Activated CD4-positive, alpha-beta T cell treated with anti-CD3 and anti-CD28 coated beads, Interleukin-2, amount 10 ng/mL, durations not matched to agents 7 days and 5 days (primary cell): ENCODE results near the gene TTC7B. TPM values are rescaled to one million over a fixed set of nuclear protein-coding genes. Genes with fewer than 3 reads are reported as not detected.

Source experiments
- CTCF ChIA-PET: fragments of 350-600 bp; sonication (Branson Sonifier 250); formaldehyde crosslinking; loops from one replicate; lab custom pipeline; 2021; ENCODE audit warnings: antibody characterized with exemption; lab: Charles Lee
- POLR2A ChIA-PET: fragments of 350-600 bp; sonication (Branson Sonifier 250); formaldehyde crosslinking; loops from one replicate; lab custom pipeline; 2021; ENCODE audit warnings: antibody characterized with exemption; lab: Charles Lee
- DNase-seq: peaks from one replicate; pipeline ENCODE4 v3.0.0-alpha.2; 2020
- H3K27ac Mint-ChIP-seq: one replicate; pipeline ENCODE4 v1.8.0; 2021; ENCODE audit warnings: mild to moderate bottlenecking, moderate library complexity, mixed read lengths
- H3K27me3 Mint-ChIP-seq: one replicate; pipeline ENCODE4 v1.8.0; 2021; ENCODE audit warnings: mixed read lengths
- H3K36me3 Mint-ChIP-seq: one replicate; pipeline ENCODE4 v1.8.0; 2021; ENCODE audit warnings: low read depth, mixed read lengths
- H3K4me1 Mint-ChIP-seq: one replicate; pipeline ENCODE4 v1.8.0; 2021; ENCODE audit warnings: mixed read lengths
- H3K4me3 Mint-ChIP-seq: one replicate; pipeline ENCODE4 v1.8.0; 2021; ENCODE audit warnings: mild to moderate bottlenecking, moderate library complexity, mixed read lengths
- H3K9me3 Mint-ChIP-seq: one replicate; pipeline ENCODE4 v1.8.0; 2021; ENCODE audit warnings: mixed read lengths
- total RNA-seq, 2 experiments: library from RNA; stranded (reverse); gene quantifications; one replicate each; pipeline ENCODE4 v1.2.3, GENCODE V29; 2021

Gene TTC7B
- total RNA-seq, 2 experiments from 2014 or later, result 2.7 to 2.9 TPM

- no peaks in the 10 kb centered on the region for H3K27me3 Mint-ChIP-seq
- ChIA-PET CTCF (interaction anchor here (1.1 kb wide), 1 partner anchor 17 kb away, joined by 3 read pairs; no protein-coding TSS in a partner anchor), POLR2A (no interaction called here)
- no peaks in the 10 kb centered on the region for H3K4me1 Mint-ChIP-seq
- no peak overlapping the region for H3K27ac Mint-ChIP-seq
- DNase-seq, result no peak
- H3K9me3 Mint-ChIP-seq, result no peaks in the 10 kb centered on the region
- no peaks in the 10 kb centered on the region for H3K36me3 Mint-ChIP-seq
- H3K4me3 Mint-ChIP-seq, result no peak overlapping the region
Observed at GRCh38 chr14:90569606-90570387, 246.4 kb downstream of the TTC7B start.

- POLR2A ChIA-PET, result no interaction called here
- no peaks in the 10 kb centered on the region for H3K4me1 Mint-ChIP-seq
- H3K4me3 Mint-ChIP-seq, result no peak overlapping the region
Observed at GRCh38 chr14:90569201-90569600, 247.0 kb downstream of the TTC7B start.

GRCh38 chr14:90568405-90568804 lies 247.8 kb downstream of the TTC7B start:
- no peaks in the 10 kb centered on the region for H3K27me3 Mint-ChIP-seq
- ChIA-PET CTCF (interaction anchor here (0.8 kb wide), 1 partner anchor 130 kb away, joined by 3 read pairs; no protein-coding TSS in a partner anchor), POLR2A (no interaction called here)

More at GRCh38 chr14:90569201-90569600, 247.0 kb downstream of the TTC7B start:
- no peak for DNase-seq
- CTCF ChIA-PET, result interaction anchor here (0.8 to 1.1 kb wide), 2 partner anchors 16 to 130 kb away, joined by 3 read pairs; no protein-coding TSS in a partner anchor
- Mint-ChIP-seq H3K9me3 (no peaks in the 10 kb centered on the region), H3K27ac (no peak overlapping the region), H3K27me3 (no peaks in the 10 kb centered on the region), H3K36me3 (no peaks in the 10 kb centered on the region)

GRCh38 chr14:90567991-90568390 lies 248.2 kb downstream of the TTC7B start:
- POLR2A ChIA-PET, result no interaction called here
- H3K4me1 Mint-ChIP-seq, result no peaks in the 10 kb centered on the region
- H3K27ac Mint-ChIP-seq, result no peak overlapping the region
- H3K4me3 Mint-ChIP-seq, result no peak overlapping the region
- H3K9me3 Mint-ChIP-seq, result no peaks in the 10 kb centered on the region
- no peaks in the 10 kb centered on the region for H3K27me3 Mint-ChIP-seq
- H3K36me3 Mint-ChIP-seq, result no peaks in the 10 kb centered on the region
- CTCF ChIA-PET, result no interaction called here
- no peak for DNase-seq

More at GRCh38 chr14:90568405-90568804, 247.8 kb downstream of the TTC7B start:
- no peaks in the 10 kb centered on the region for H3K36me3 Mint-ChIP-seq
- H3K27ac Mint-ChIP-seq, result no peak overlapping the region
- no peaks in the 10 kb centered on the region for H3K9me3 Mint-ChIP-seq
- no peak overlapping the region for H3K4me3 Mint-ChIP-seq
- DNase-seq, result no peak
- H3K4me1 Mint-ChIP-seq, result no peaks in the 10 kb centered on the region

- DNase-seq, result no peak
- Mint-ChIP-seq H3K36me3 (no peaks in the 10 kb centered on the region), H3K27me3 (no peaks in the 10 kb centered on the region), H3K4me3 (no peak overlapping the region), H3K9me3 (no peaks in the 10 kb centered on the region), H3K4me1 (no peaks in the 10 kb centered on the region), H3K27ac (no peak overlapping the region)
- ChIA-PET POLR2A (no interaction called here), CTCF (no interaction called here)
Observed at GRCh38 chr14:90567191-90567590, 249.0 kb downstream of the TTC7B start.

- no peaks in the 10 kb centered on the region for H3K36me3 Mint-ChIP-seq
- ChIA-PET POLR2A (no interaction called here), CTCF (no interaction called here)
- no peak overlapping the region for H3K27ac Mint-ChIP-seq
- H3K4me3 Mint-ChIP-seq, result no peak overlapping the region
- H3K9me3 Mint-ChIP-seq, result no peaks in the 10 kb centered on the region
- H3K4me1 Mint-ChIP-seq, result no peaks in the 10 kb centered on the region
- no peak for DNase-seq
- no peaks in the 10 kb centered on the region for H3K27me3 Mint-ChIP-seq
Observed at GRCh38 chr14:90566481-90566880, 249.7 kb downstream of the TTC7B start.

- no peaks in the 10 kb centered on the region for H3K36me3 Mint-ChIP-seq
- DNase-seq, result no peak
- H3K27ac Mint-ChIP-seq, result no peak overlapping the region
- no peaks in the 10 kb centered on the region for H3K9me3 Mint-ChIP-seq
- ChIA-PET POLR2A (no interaction called here), CTCF (interaction anchor here (1.1 kb wide), 1 partner anchor 15 kb away, joined by 4 read pairs; no protein-coding TSS in a partner anchor)
- H3K27me3 Mint-ChIP-seq, result no peaks in the 10 kb centered on the region
- H3K4me1 Mint-ChIP-seq, result no peaks in the 10 kb centered on the region
- H3K4me3 Mint-ChIP-seq, result no peak overlapping the region
Observed at GRCh38 chr14:90564496-90564895, 251.7 kb downstream of the TTC7B start.

GRCh38 chr14:90562652-90563051 lies 253.6 kb downstream of the TTC7B start:
- no peaks in the 10 kb centered on the region for H3K4me1 Mint-ChIP-seq
- DNase-seq, result no peak
- POLR2A ChIA-PET, result no interaction called here
- H3K36me3 Mint-ChIP-seq, result no peaks in the 10 kb centered on the region
- H3K27me3 Mint-ChIP-seq, result no peaks in the 10 kb centered on the region
- H3K27ac Mint-ChIP-seq, result no peak overlapping the region
- H3K4me3 Mint-ChIP-seq, result no peak overlapping the region
- no peaks in the 10 kb centered on the region for H3K9me3 Mint-ChIP-seq
- CTCF ChIA-PET, result no interaction called here

- Mint-ChIP-seq H3K4me1 (no peaks in the 10 kb centered on the region), H3K27me3 (no peaks in the 10 kb centered on the region), H3K4me3 (no peak overlapping the region), H3K27ac (no peak overlapping the region), H3K9me3 (no peaks in the 10 kb centered on the region), H3K36me3 (no peaks in the 10 kb centered on the region)
- ChIA-PET CTCF (no interaction called here), POLR2A (no interaction called here)
- no peak for DNase-seq
Observed at GRCh38 chr14:90561920-90562319, 254.3 kb downstream of the TTC7B start.

- Mint-ChIP-seq H3K4me3 (no peak overlapping the region), H3K4me1 (no peaks in the 10 kb centered on the region), H3K27me3 (no peaks in the 10 kb centered on the region), H3K9me3 (no peaks in the 10 kb centered on the region), H3K27ac (no peak overlapping the region), H3K36me3 (no peaks in the 10 kb centered on the region)
- no peak for DNase-seq
- CTCF ChIA-PET, result no interaction called here
- POLR2A ChIA-PET, result interaction anchor here (0.5 kb wide), 1 partner anchor 178 kb away, joined by 3 read pairs; no protein-coding TSS in a partner anchor
Observed at GRCh38 chr14:90560991-90561390, 255.2 kb downstream of the TTC7B start.

GRCh38 chr14:90560558-90560957 lies 255.7 kb downstream of the TTC7B start:
- H3K4me3 Mint-ChIP-seq, result no peak overlapping the region
- H3K9me3 Mint-ChIP-seq, result no peaks in the 10 kb centered on the region
- H3K36me3 Mint-ChIP-seq, result no peaks in the 10 kb centered on the region
- H3K27ac Mint-ChIP-seq, result no peak overlapping the region
- CTCF ChIA-PET, result interaction anchor here (1.1 kb wide), 1 partner anchor 30 kb away, joined by 3 read pairs; no protein-coding TSS in a partner anchor
- H3K4me1 Mint-ChIP-seq, result no peaks in the 10 kb centered on the region
- POLR2A ChIA-PET, result interaction anchor here (0.5 kb wide), 1 partner anchor 178 kb away, joined by 3 read pairs; no protein-coding TSS in a partner anchor
- no peak for DNase-seq
- H3K27me3 Mint-ChIP-seq, result no peaks in the 10 kb centered on the region

GRCh38 chr14:90559811-90560492 lies 256.3 kb downstream of the TTC7B start:
- H3K27me3 Mint-ChIP-seq, result no peaks in the 10 kb centered on the region
- DNase-seq, result no peak
- no peak overlapping the region for H3K27ac Mint-ChIP-seq
- ChIA-PET POLR2A (no interaction called here), CTCF (interaction anchor here (1.1 kb wide), 1 partner anchor 30 kb away, joined by 3 read pairs; no protein-coding TSS in a partner anchor)
- no peaks in the 10 kb centered on the region for H3K9me3 Mint-ChIP-seq
- no peaks in the 10 kb centered on the region for H3K36me3 Mint-ChIP-seq
- no peaks in the 10 kb centered on the region for H3K4me1 Mint-ChIP-seq
- no peak overlapping the region for H3K4me3 Mint-ChIP-seq

- Mint-ChIP-seq H3K4me1 (no peaks in the 10 kb centered on the region), H3K9me3 (no peaks in the 10 kb centered on the region), H3K4me3 (no peak overlapping the region), H3K27ac (no peak overlapping the region), H3K36me3 (no peaks in the 10 kb centered on the region), H3K27me3 (no peaks in the 10 kb centered on the region)
- ChIA-PET CTCF (no interaction called here), POLR2A (no interaction called here)
- DNase-seq, result no peak
Observed at GRCh38 chr14:90558983-90559590, 257.1 kb downstream of the TTC7B start.
